Measurements from ENCODE around the gene TSHZ2. TPM values are rescaled to one million over a fixed set of nuclear protein-coding genes. Genes with fewer than 3 reads are reported as not detected.

Gene TSHZ2
- total and polyA plus RNA-seq, 9 of the 15 experiments (the other 6 are each of a cell fraction or from before 2014, with no cell fraction given): 0.03 to 0.20 (median 0.05) TPM; not detected in 4

DNA sequence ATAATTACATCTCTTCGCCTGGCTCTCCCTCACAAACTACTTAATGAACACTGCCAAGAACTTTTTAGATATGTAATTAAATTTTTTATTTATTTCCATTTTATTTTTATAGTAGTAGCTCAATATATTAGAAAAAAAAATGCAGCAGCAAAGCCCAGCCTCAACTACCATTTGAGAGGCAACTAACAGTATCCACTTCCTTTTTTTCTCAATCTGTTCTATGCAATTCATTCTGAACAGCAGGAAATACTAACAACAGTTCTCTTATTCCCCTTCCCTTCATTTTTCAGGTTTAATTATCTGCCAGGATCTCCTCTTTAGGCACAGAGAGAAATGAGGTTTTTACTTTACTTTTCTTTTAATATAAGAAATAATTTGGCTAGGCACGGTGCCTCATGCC lies 508.8 kb downstream of the TSHZ2 start:
- Histone ChIP-seq H3K9me3 (replicated peaks; ENCODE audit: control insufficient read depth, insufficient read depth, low read depth, low read length) (no peaks in the 10 kb centered on the region), H2AFZ (ENCODE audit: low read depth, low read length) (no peak overlapping the region), H3K27me3 (ENCODE audit: control insufficient read depth in 2 of 2, insufficient read depth in 2 of 2, low read length in 2 of 2) (no peaks in the 10 kb centered on the region), H3K36me3 (ENCODE audit: control insufficient read depth, insufficient read depth, low read length) (no peaks in the 10 kb centered on the region), H4K20me1 (replicated peaks; ENCODE audit: control insufficient read depth, insufficient read depth, low read length) (no peaks in the 10 kb centered on the region), H3K4me3 (no peak overlapping the region), H3K27ac (ENCODE audit: extremely low read depth, low read depth, low read length) (no peak overlapping the region), H3K79me2 (ENCODE audit: control insufficient read depth, insufficient read depth, low read length) (no peaks in the 10 kb centered on the region), H3K4me1 (replicated peaks in 1 of 2; ENCODE audit: control insufficient read depth in 2 of 2, insufficient read depth in 2 of 2, low read length in 2 of 2) (no peaks in the 10 kb centered on the region), H3K9ac (ENCODE audit: insufficient read depth in 1 of 2, low read depth in 2 of 2, low read length in 2 of 2) (no peak overlapping the region), H3K4me2 (ENCODE audit: insufficient read depth, low read length) (no peak overlapping the region), H3K9me1 (ENCODE audit: control insufficient read depth, insufficient read depth, low read length) (no peaks in the 10 kb centered on the region)
- in situ Hi-C loops (cut with MboI) (no loop called here), intact Hi-C loops (cut with micrococcal nuclease) (no loop called here)
- DNase-seq (ENCODE audit: extremely low read depth in 1 of 4, low spot score in 3 of 4) (no peak), ATAC-seq (no peak), FAIRE-seq (no peak)
- WGBS (ENCODE audit: insufficient coverage, low coverage, missing lambda C conversion rate): 0% methylated on average over 2 of the region's 2 CpGs
- no TSS peak for BruUV-seq (replicated peaks)
- ChIA-PET CTCF (ENCODE audit: low intra/inter-chr PET ratio) (no interaction called here), POLR2A (no interaction called here)
- TF ChIP-seq SPI1 (IDR thresholded peaks at IDR 0.05; ENCODE audit: borderline replicate concordance, low read depth, low read length) (peak; percentile 56; the same call in 1 of the 2 replicates), TEAD2 (tag; IDR thresholded peaks at IDR 0.05) (no peak)

DNA sequence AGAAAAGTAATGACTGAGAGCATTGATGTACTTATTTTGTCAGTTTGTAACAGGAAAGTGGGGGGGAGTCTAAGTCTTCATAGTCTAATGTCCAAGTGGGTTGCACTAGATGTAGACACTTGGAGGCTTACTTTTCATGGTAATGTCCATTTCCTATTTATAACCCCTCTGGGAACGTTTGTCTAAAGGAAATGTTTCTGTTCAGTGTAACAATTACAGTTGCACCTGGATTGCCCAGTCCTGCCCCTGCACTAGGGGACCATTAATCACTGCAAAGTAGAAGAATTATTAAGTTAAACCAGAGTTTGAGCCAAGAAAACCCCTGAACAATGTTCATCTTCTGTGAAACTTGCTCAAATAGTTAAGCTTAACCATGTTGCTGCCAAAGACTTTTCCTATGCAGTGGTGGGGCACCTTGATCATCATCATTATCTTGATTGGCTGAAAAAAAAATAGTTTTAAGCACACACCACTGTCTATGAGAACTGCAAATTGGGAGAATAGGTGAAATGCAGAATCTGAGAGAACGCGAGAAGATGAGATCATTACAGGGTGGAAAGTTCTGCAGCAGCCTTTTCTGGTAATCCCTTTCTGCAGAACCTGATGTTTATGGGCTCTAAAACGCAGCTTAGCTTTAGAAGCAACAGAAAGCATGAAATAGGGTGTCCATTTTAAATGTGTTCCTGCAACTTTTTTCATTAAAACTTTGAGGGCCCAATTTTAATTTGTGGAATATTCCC lies 515.5 kb downstream of the TSHZ2 start:
- BruUV-seq (replicated peaks): no TSS peak
- DNase-seq (ENCODE audit: extremely low read depth in 1 of 4, low spot score in 3 of 4) (no peak), ATAC-seq (no peak), FAIRE-seq (no peak)
- H3K4me2 ChIP-seq (ENCODE audit: insufficient read depth, low read length): no peak overlapping the region
- WGBS (ENCODE audit: insufficient coverage, low coverage, missing lambda C conversion rate): 3% methylated on average over 4 of the region's 4 CpGs
- no peaks in the 10 kb centered on the region for H3K4me1 ChIP-seq (replicated peaks in 1 of 2; ENCODE audit: control insufficient read depth in 2 of 2, insufficient read depth in 2 of 2, low read length in 2 of 2)
- POLR2A ChIA-PET: no interaction called here
- peaks cover 0 to 16% of the 10 kb centered on the region in 2 experiments; a peak in 4 of 5 replicates for H3K27me3 ChIP-seq (ENCODE audit: control insufficient read depth in 2 of 2, insufficient read depth in 2 of 2, low read length in 2 of 2)
- CTCF ChIA-PET (ENCODE audit: low intra/inter-chr PET ratio): no interaction called here
- no peak overlapping the region for H2AFZ ChIP-seq (ENCODE audit: low read depth, low read length)
- no peak overlapping the region for H3K4me3 ChIP-seq
- in situ Hi-C loops (cut with MboI): no loop called here
- H3K9me1 ChIP-seq (ENCODE audit: control insufficient read depth, insufficient read depth, low read length): no peaks in the 10 kb centered on the region
- TF ChIP-seq HIVEP1 (CRISPR knock-in tag; IDR thresholded peaks at IDR 0.05): no peak
- TF ChIP-seq, protein P1, sequence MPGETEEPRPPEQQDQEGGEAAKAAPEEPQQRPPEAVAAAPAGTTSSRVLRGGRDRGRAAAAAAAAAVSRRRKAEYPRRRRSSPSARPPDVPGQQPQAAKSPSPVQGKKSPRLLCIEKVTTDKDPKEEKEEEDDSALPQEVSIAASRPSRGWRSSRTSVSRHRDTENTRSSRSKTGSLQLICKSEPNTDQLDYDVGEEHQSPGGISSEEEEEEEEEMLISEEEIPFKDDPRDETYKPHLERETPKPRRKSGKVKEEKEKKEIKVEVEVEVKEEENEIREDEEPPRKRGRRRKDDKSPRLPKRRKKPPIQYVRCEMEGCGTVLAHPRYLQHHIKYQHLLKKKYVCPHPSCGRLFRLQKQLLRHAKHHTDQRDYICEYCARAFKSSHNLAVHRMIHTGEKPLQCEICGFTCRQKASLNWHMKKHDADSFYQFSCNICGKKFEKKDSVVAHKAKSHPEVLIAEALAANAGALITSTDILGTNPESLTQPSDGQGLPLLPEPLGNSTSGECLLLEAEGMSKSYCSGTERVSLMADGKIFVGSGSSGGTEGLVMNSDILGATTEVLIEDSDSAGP (CRISPR knock-in tag; IDR thresholded peaks at IDR 0.05): no peak
- TF ChIP-seq, protein P2, sequence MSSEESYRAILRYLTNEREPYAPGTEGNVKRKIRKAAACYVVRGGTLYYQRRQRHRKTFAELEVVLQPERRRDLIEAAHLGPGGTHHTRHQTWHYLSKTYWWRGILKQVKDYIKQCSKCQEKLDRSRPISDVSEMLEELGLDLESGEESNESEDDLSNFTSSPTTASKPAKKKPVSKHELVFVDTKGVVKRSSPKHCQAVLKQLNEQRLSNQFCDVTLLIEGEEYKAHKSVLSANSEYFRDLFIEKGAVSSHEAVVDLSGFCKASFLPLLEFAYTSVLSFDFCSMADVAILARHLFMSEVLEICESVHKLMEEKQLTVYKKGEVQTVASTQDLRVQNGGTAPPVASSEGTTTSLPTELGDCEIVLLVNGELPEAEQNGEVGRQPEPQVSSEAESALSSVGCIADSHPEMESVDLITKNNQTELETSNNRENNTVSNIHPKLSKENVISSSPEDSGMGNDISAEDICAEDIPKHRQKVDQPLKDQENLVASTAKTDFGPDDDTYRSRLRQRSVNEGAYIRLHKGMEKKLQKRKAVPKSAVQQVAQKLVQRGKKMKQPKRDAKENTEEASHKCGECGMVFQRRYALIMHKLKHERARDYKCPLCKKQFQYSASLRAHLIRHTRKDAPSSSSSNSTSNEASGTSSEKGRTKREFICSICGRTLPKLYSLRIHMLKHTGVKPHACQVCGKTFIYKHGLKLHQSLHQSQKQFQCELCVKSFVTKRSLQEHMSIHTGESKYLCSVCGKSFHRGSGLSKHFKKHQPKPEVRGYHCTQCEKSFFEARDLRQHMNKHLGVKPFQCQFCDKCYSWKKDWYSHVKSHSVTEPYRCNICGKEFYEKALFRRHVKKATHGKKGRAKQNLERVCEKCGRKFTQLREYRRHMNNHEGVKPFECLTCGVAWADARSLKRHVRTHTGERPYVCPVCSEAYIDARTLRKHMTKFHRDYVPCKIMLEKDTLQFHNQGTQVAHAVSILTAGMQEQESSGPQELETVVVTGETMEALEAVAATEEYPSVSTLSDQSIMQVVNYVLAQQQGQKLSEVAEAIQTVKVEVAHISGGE (CRISPR knock-in tag; IDR thresholded peaks at IDR 0.05): peak in 1 of 3 experiments; percentile 83; a peak in 2 of 6 replicates
- no peaks in the 10 kb centered on the region for H3K36me3 ChIP-seq (ENCODE audit: control insufficient read depth, insufficient read depth, low read length)
- no peak overlapping the region for H3K27ac ChIP-seq (ENCODE audit: extremely low read depth, low read depth, low read length)
- no peaks in the 10 kb centered on the region for H4K20me1 ChIP-seq (replicated peaks; ENCODE audit: control insufficient read depth, insufficient read depth, low read length)
- no peaks in the 10 kb centered on the region for H3K79me2 ChIP-seq (ENCODE audit: control insufficient read depth, insufficient read depth, low read length)
- intact Hi-C loops (cut with micrococcal nuclease): no loop called here
- H3K9me3 ChIP-seq (replicated peaks; ENCODE audit: control insufficient read depth, insufficient read depth, low read depth, low read length): no peaks in the 10 kb centered on the region
- no peak overlapping the region for H3K9ac ChIP-seq (ENCODE audit: insufficient read depth in 1 of 2, low read depth in 2 of 2, low read length in 2 of 2)
